Thyroid gland (tissue), 4 donors: Measurements from ENCODE around the gene SLC6A12.

Source experiments
- POLR2A ChIP-seq, 2 donors: fragments of 450-650 bp; IDR thresholded peaks; one replicate each; pipeline ENCODE4 v1.6.1; 2017; ENCODE audit warnings: antibody characterized with exemption in 2 of 2, mild to moderate bottlenecking in 2 of 2, moderate library complexity in 1 of 2
- TF ChIP-seq, protein P1 (sequence below), 6 experiments: fragments of 200-600 bp in 3 of 6; fragments of 450-650 bp in 3 of 6; sonication (generic) in 3 of 6; IDR thresholded peaks; one replicate each; pipeline ENCODE4 v1.5.1; 2016 to 2019; ENCODE audit warnings: antibody characterized with exemption in 6 of 6, mild to moderate bottlenecking in 2 of 6, inconsistent platforms in 1 of 6, moderate library complexity in 1 of 6

DNA sequence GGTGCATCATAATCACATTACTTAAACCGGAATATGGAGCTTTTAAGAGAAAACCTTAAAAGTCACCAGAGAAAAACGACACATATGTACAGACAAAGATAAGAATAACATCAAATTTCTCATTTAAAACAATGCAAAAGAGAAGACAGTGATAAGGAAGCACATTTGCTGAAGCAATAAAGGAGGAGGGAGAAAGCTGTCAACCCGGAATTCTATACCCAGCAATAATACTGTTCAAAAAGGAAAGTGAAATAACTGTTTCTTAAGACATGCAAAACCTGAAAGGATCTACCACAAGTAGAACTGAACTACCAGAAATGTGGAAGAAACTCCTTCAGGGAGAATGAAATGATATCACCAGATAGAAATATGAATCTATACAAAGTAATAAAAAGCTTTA, 33.3 kb upstream of the SLC6A12 start:
- TF ChIP-seq, protein P1, sequence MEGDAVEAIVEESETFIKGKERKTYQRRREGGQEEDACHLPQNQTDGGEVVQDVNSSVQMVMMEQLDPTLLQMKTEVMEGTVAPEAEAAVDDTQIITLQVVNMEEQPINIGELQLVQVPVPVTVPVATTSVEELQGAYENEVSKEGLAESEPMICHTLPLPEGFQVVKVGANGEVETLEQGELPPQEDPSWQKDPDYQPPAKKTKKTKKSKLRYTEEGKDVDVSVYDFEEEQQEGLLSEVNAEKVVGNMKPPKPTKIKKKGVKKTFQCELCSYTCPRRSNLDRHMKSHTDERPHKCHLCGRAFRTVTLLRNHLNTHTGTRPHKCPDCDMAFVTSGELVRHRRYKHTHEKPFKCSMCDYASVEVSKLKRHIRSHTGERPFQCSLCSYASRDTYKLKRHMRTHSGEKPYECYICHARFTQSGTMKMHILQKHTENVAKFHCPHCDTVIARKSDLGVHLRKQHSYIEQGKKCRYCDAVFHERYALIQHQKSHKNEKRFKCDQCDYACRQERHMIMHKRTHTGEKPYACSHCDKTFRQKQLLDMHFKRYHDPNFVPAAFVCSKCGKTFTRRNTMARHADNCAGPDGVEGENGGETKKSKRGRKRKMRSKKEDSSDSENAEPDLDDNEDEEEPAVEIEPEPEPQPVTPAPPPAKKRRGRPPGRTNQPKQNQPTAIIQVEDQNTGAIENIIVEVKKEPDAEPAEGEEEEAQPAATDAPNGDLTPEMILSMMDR (IDR thresholded peaks at IDR 0.05): no peak
- TF ChIP-seq POLR2A (IDR thresholded peaks at IDR 0.05): no peak
